ENCODE data around the gene CD47. TPM values are rescaled to one million over a fixed set of nuclear protein-coding genes. Genes with fewer than 3 reads are reported as not detected.

The CD47 gene
- total and polyA plus RNA-seq, 8 donors: 15.9 to 154 (median 79.9) TPM

DNA sequence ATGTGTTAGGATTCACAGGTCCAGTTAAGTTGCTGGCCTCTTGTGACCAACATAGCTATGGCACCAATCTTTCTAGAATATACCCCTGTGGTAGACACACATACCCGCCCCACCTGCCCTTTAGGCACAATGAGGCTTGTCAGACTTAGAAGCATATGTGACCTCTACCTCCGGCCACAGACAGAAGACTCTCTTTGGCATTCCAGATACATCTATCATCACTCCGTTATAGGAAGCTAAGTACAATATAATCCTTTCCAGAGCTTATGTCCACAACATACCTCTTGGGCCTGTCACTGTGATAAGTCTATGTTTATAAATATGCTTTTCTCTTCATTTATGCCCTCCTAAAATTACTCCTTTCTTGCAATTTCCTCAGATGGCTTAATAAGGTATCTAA lies 39.8 kb downstream of the CD47 start:
- intact Hi-C loops (cut with DNase I; ENCODE audit: low total_unique reads): no loop called here
- no peaks in the 10 kb centered on the region for H3K27me3 ChIP-seq
- no peak overlapping the region for H3K4me3 ChIP-seq
- no peak overlapping the region for H3K27ac ChIP-seq
- no peak for DNase-seq
- H3K9me3 ChIP-seq: no peaks in the 10 kb centered on the region
- peaks cover 0 to 57% (median 41%) of the 10 kb centered on the region in 4 donors for H3K36me3 ChIP-seq
- TF ChIP-seq EP300 (IDR thresholded peaks at IDR 0.05): no peak
- TF ChIP-seq POLR2A (IDR thresholded peaks at IDR 0.05): no peak
- no peak for TF ChIP-seq CTCF (IDR thresholded peaks at IDR 0.05)
- TF ChIP-seq POLR2AphosphoS5 (IDR thresholded peaks at IDR 0.05): no peak
- peaks cover 0 to 22% (median 10%) of the 10 kb centered on the region in 4 donors for H3K4me1 ChIP-seq
- WGBS, 5 donors: 95 to 98% (median 95%) methylated on average over 3 of the region's 3 CpGs

GRCh38 chr3:108047987-108048386 lies 42.8 kb downstream of the CD47 start:
- intact Hi-C loops (cut with DNase I; ENCODE audit: low total_unique reads): no loop called here
- Histone ChIP-seq H3K4me1 (peaks cover 0 to 15% (median 3%) of the 10 kb centered on the region in 4 donors), H3K9me3 (no peaks in the 10 kb centered on the region), H3K4me3 (no peak overlapping the region), H3K27ac (no peak overlapping the region), H3K27me3 (no peaks in the 10 kb centered on the region), H3K36me3 (peaks cover 0 to 53% (median 38%) of the 10 kb centered on the region in 4 donors)
- no peak for TF ChIP-seq EP300 (IDR thresholded peaks at IDR 0.05)
- no peak for TF ChIP-seq POLR2AphosphoS5 (IDR thresholded peaks at IDR 0.05)
- no peak for TF ChIP-seq CTCF (IDR thresholded peaks at IDR 0.05)
- TF ChIP-seq POLR2A (IDR thresholded peaks at IDR 0.05): no peak
- DNase-seq: no peak
- 71 to 86% (median 80%) methylated on average over 1 of the region's 1 CpG for WGBS, 5 donors

DNA sequence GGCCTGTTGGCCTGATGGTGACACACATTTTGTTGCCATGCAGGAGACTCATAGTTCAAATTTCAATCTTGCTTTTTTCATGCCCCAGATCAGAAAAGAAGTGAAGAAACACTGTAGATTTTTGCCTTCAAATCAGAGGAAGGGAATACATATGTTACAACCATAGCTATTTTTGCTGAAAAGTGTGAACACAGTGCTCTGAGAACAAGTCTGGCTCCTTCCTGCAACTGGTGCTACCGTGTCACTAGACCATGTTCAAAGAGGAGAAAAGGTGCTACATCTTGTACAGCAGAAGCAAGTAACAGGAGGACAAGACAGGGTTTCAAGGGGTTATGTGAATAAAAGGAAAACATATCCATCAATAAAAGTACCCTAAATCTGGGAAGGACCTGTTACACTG lies 44.6 kb downstream of the CD47 start:
- Histone ChIP-seq H3K27ac (no peak overlapping the region), H3K4me3 (no peak overlapping the region), H3K9me3 (no peaks in the 10 kb centered on the region), H3K27me3 (no peaks in the 10 kb centered on the region), H3K36me3 (peaks cover 0 to 54% (median 39%) of the 10 kb centered on the region in 4 donors), H3K4me1 (peaks cover 0 to 10% (median 0%) of the 10 kb centered on the region in 4 donors)
- WGBS, 5 donors: 94 to 100% (median 96%) methylated on average over 1 of the region's 1 CpG
- intact Hi-C loops (cut with DNase I; ENCODE audit: low total_unique reads): no loop called here
- TF ChIP-seq POLR2A (IDR thresholded peaks at IDR 0.05) (no peak), EP300 (IDR thresholded peaks at IDR 0.05) (no peak), POLR2AphosphoS5 (IDR thresholded peaks at IDR 0.05) (no peak), CTCF (IDR thresholded peaks at IDR 0.05) (no peak)
- no peak for DNase-seq

DNA sequence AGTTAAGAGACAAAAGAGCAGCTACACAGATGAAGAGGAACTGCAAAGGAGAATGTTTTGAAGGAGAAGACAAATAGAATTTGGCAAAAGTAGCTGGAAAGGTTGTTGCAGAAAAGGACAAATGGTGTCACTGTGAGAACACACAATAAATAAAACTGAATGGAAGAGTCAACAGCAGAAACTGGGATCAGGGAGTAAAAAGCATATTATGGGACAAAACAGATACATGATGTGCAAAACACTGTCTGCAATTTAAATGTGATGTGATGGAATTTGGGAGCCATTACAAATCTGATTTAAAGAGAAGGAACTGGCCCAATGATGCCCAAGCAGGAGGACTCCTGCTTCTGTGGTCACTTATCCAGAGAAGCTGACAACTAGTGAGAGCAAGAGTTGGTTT lies 46.1 kb downstream of the CD47 start:
- Histone ChIP-seq H3K27ac (no peak overlapping the region), H3K36me3 (peaks cover 0 to 38% (median 29%) of the 10 kb centered on the region in 4 donors), H3K9me3 (no peaks in the 10 kb centered on the region), H3K27me3 (no peaks in the 10 kb centered on the region), H3K4me3 (no peak overlapping the region), H3K4me1 (peaks cover 0 to 11% (median 0%) of the 10 kb centered on the region in 4 donors)
- TF ChIP-seq CTCF (IDR thresholded peaks at IDR 0.05) (no peak), EP300 (IDR thresholded peaks at IDR 0.05) (no peak), POLR2A (IDR thresholded peaks at IDR 0.05) (no peak), POLR2AphosphoS5 (IDR thresholded peaks at IDR 0.05) (no peak)
- intact Hi-C loops (cut with DNase I; ENCODE audit: low total_unique reads): no loop called here
- DNase-seq: no peak

Data from stomach (tissue), 9 donors.